Psoas muscle (tissue), 8 donors: ENCODE data around the gene B4GALNT4. TPM values are rescaled to one million over a fixed set of nuclear protein-coding genes. Genes with fewer than 3 reads are reported as not detected.
A peak's percentile ranks its signal among the peaks of the same experiment; 100 is the strongest.

ENCODE experiments used
- ATAC-seq, 4 donors: fragments of 200-7000 bp; cut with Tn5 transposase; one replicate each; pipeline ENCODE4 v1.9.1; 2020; ENCODE audit warnings: moderate library complexity in 3 of 4, mild to moderate bottlenecking in 2 of 4
- DNase-seq, 2 donors: peaks; one replicate each; pipeline ENCODE4 v3.0.0-alpha.2; 2020
- H3K27ac ChIP-seq: fragments of 200-600 bp; one replicate; pipeline ENCODE4 v1.8.0; 2022
- H3K27me3 ChIP-seq, 3 donors: fragments of 200-600 bp in 1 of 3; one replicate each; pipeline versions ENCODE4 v1.6.1 to v1.8.0; 2013 to 2022; ENCODE audit warnings: low read length in 2 of 3, mild to moderate bottlenecking in 2 of 3, moderate library complexity in 1 of 3; ENCODE audit not compliant: insufficient read depth in 3 of 3
- H3K36me3 ChIP-seq, 2 donors: fragments of 200-600 bp in 1 of 2; one replicate each; pipeline versions ENCODE4 v1.6.1 to v1.8.0; 2013 to 2022; ENCODE audit warnings: low read depth in 1 of 2, mild to moderate bottlenecking in 1 of 2, moderate library complexity in 1 of 2; ENCODE audit not compliant: insufficient read depth in 1 of 2
- H3K4me1 ChIP-seq: fragments of 200-600 bp; one replicate; pipeline ENCODE4 v1.8.0; 2022
- H3K4me3 ChIP-seq: fragments of 200-600 bp; one replicate; pipeline ENCODE4 v1.8.0; 2022; ENCODE audit warnings: mild to moderate bottlenecking
- H3K9me3 ChIP-seq: fragments of 200-600 bp; one replicate; pipeline ENCODE4 v1.8.0; 2022
- CTCF ChIP-seq: fragments of 200-600 bp; IDR thresholded peaks from one replicate; pipeline ENCODE4 v1.8.0; 2022; ENCODE audit warnings: antibody characterized with exemption
- WGBS, 3 donors: extraction: QIAGEN DNeasy Blood & Tissue Kit; methylation state at CpG; one replicate each; pipeline versions ENCODE4 v1.1.6 to v1.1.7; 2013; 5-methylcytosine and 5-hydroxymethylcytosine counted together
- intact Hi-C, 2 donors: fragments of 100-400 bp; cut with DNase I; formaldehyde crosslinking; loops; one replicate each; pipeline versions ENCODE4 v1.11.0 to v1.14.2; 2022
- polyA plus RNA-seq, 3 donors: library from polyadenylated mRNA; stranded (reverse); fragments of 200-250 nt; gene quantifications; one replicate each; pipeline ENCODE4 v1.2.3, GENCODE V29; 2013
- total RNA-seq, 4 donors: library from RNA; stranded (reverse); fragmentation: NEBNext Ultra II Directional in 2 of 4; extraction: Animal tissue kit (Norgen Biotek cat#: 25700) in 2 of 4; gene quantifications; one replicate each; pipeline versions ENCODE4 v1.2.1 to v1.2.4, GENCODE V29; 2021 to 2023
- donor health status: healthy with polysubstance abuse.
- donor health status: DM: no; HTN: no; CAD: no; lungs with moderate emphysema.
- donor health status: Bipolar disorder and iron deficiency.
- donor health status: healthy.
- donor health status: DM: yes; HTN: yes; CAD: no.
- donor health status: DM: no; HTN: no; CAD: no.
- donor health status: DM: no; HTN: no; CAD: no.
- donor health status: DM: yes; HTN: yes; CAD: no.

B4GALNT4 gene
- total and polyA plus RNA-seq, 7 donors: 0.04 to 0.27 (median 0.06) TPM; not detected in 1

- no peak for ATAC-seq
- Histone ChIP-seq H3K9me3 (no peaks in the 10 kb centered on the region), H3K27me3 (peaks cover 0 to 3% (median 2%) of the 10 kb centered on the region in 3 donors), H3K4me1 (peaks cover 25% of the 10 kb centered on the region), H3K4me3 (no peak overlapping the region), H3K36me3 (no peaks in the 10 kb centered on the region), H3K27ac (no peak overlapping the region)
- no peak for DNase-seq
- intact Hi-C loops: no loop called here
- no peak for TF ChIP-seq CTCF
- WGBS, 3 donors: 49 to 58% (median 58%) methylated on average over 18 of the region's 18 CpGs
Observed at GRCh38 chr11:350723-351255, 18.5 kb upstream of the B4GALNT4 start.

GRCh38 chr11:351411-351810 is 17.9 kb upstream of the B4GALNT4 start:
- ATAC-seq (no peak), DNase-seq (no peak)
- Histone ChIP-seq H3K27ac (no peak overlapping the region), H3K4me1 (peaks cover 25% of the 10 kb centered on the region), H3K4me3 (no peak overlapping the region), H3K9me3 (no peaks in the 10 kb centered on the region), H3K27me3 (peaks cover 0 to 3% (median 2%) of the 10 kb centered on the region in 3 donors), H3K36me3 (no peaks in the 10 kb centered on the region)
- intact Hi-C loops: no loop called here
- WGBS, 3 donors: 95 to 96% (median 95%) methylated on average over 12 to 14 of the region's 14 CpGs
- TF ChIP-seq CTCF: no peak

GRCh38 chr11:352456-353031 is 16.8 kb upstream of the B4GALNT4 start:
- Histone ChIP-seq H3K36me3 (no peaks in the 10 kb centered on the region), H3K27ac (peak overlapping the region; percentile 80), H3K27me3 (peaks cover 0 to 3% (median 2%) of the 10 kb centered on the region in 3 donors), H3K9me3 (no peaks in the 10 kb centered on the region), H3K4me1 (peaks cover 25% of the 10 kb centered on the region), H3K4me3 (no peak overlapping the region)
- TF ChIP-seq CTCF: no peak
- WGBS, 3 donors: 92 to 96% (median 93%) methylated on average over 12 of the region's 12 CpGs
- no peak for ATAC-seq
- intact Hi-C loops: no loop called here
- DNase-seq: no peak

GRCh38 chr11:353179-353873 is 16.0 kb upstream of the B4GALNT4 start:
- peaks cover 25% of the 10 kb centered on the region for H3K4me1 ChIP-seq
- H3K27ac ChIP-seq: peak overlapping the region; percentile 80
- H3K9me3 ChIP-seq: no peaks in the 10 kb centered on the region
- H3K36me3 ChIP-seq: no peaks in the 10 kb centered on the region
- peaks cover 0 to 8% (median 3%) of the 10 kb centered on the region in 3 donors for H3K27me3 ChIP-seq
- ATAC-seq (peak; percentile 48 to 76 (median 68)), DNase-seq (peak; percentile 86 to 92)
- no peak for TF ChIP-seq CTCF
- WGBS, 3 donors: 11 to 14% (median 14%) methylated on average over 16 of the region's 16 CpGs
- intact Hi-C loops: no loop called here
- H3K4me3 ChIP-seq: peak overlapping the region; percentile 16
